Tibial nerve (tissue), 4 donors: Measurements from ENCODE around the gene SLC12A9. TPM values are rescaled to one million over a fixed set of nuclear protein-coding genes. Genes with fewer than 3 reads are reported as not detected.
"Not testable (repeated sequence)": the region's sequence is repeated elsewhere in the genome, so short reads cannot be mapped to it uniquely, and the experiment has no call there.

ENCODE experiments used
- DNase-seq, 2 donors: peaks; one replicate each; pipeline ENCODE4 v3.0.0-alpha.2; 2019; ENCODE audit warnings: low spot score in 2 of 2
- H3K27ac ChIP-seq, 4 donors: fragments of 200-600 bp; sonication (generic) in 3 of 4; one replicate each; pipeline ENCODE4 v1.5.1; 2017 to 2019; ENCODE audit warnings: mild to moderate bottlenecking in 1 of 4
- H3K27me3 ChIP-seq, 2 donors: fragments of 200-600 bp; sonication (generic) in 1 of 2; one replicate each; pipeline versions ENCODE4 v1.5.1 to v1.6.0; 2017 to 2019
- H3K36me3 ChIP-seq, 3 donors: fragments of 200-600 bp; sonication (generic); one replicate each; pipeline ENCODE4 v1.5.1; 2018 to 2019
- H3K4me1 ChIP-seq, 4 donors: fragments of 200-600 bp; sonication (generic) in 3 of 4; one replicate each; pipeline ENCODE4 v1.5.1; 2017 to 2019
- H3K4me3 ChIP-seq, 4 donors: fragments of 200-600 bp; sonication (generic) in 3 of 4; one replicate each; pipeline ENCODE4 v1.5.1; 2017 to 2019; ENCODE audit warnings: mild to moderate bottlenecking in 1 of 4, moderate library complexity in 1 of 4
- H3K9me3 ChIP-seq, 4 donors: fragments of 200-600 bp; sonication (generic) in 3 of 4; one replicate each; pipeline ENCODE4 v1.5.1; 2017 to 2019
- EP300 ChIP-seq, 2 donors: sonication (generic); formaldehyde crosslinking; IDR thresholded peaks; one replicate each; pipeline ENCODE4 v1.6.1; 2017; ENCODE audit warnings: antibody characterized with exemption in 2 of 2, mild to moderate bottlenecking in 1 of 2
- POLR2A ChIP-seq, 2 donors: fragments of 450-650 bp; IDR thresholded peaks; one replicate each; pipeline ENCODE4 v1.6.1; 2017; ENCODE audit warnings: antibody characterized with exemption in 2 of 2, mild to moderate bottlenecking in 2 of 2, moderate library complexity in 2 of 2
- WGBS, 2 donors: methylation state at CpG; one replicate each; pipeline ENCODE4 v1.1.5; 2018; 5-methylcytosine and 5-hydroxymethylcytosine counted together
- total RNA-seq, 4 donors: library from RNA; depleted of rRNA; stranded (reverse); fragments of >200 nt; gene quantifications; one replicate each; pipeline ENCODE4 v1.1.0, GENCODE V29; 2016
- TF ChIP-seq, protein P1 (sequence below), 5 experiments: fragments of 200-600 bp in 3 of 5; fragments of 450-650 bp in 2 of 5; sonication (generic) in 3 of 5; IDR thresholded peaks; one replicate each; pipeline ENCODE4 v1.5.1; 2016 to 2019; ENCODE audit warnings: antibody characterized with exemption in 5 of 5, mild to moderate bottlenecking in 3 of 5, moderate library complexity in 2 of 5

The SLC12A9 gene
- total RNA-seq, 4 donors from 2014 or later, result 11.8 to 36.8 (median 32.1) TPM

DNA sequence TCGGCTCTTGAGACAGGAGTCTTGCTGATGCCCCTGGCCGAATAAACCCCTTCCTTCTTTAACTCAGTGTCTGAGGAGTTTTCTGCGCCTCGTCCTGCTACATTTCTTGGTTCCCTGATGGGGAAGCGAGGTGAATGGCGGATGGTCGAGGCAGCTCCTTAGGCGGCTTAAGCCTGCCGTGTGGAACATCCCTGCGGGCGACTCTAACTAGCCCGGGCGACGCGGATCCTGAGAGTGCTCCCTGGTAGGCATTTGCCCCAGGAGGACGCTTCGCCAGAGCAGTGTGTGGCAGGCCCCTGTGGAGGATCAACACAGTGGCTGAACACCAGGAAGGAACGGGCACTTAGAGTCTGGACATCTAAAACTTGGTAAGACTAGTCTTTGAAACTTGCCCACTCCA lies 13.2 kb upstream of the SLC12A9 start:
- H3K4me1 ChIP-seq, result peaks cover 0 to 17% (median 2%) of the 10 kb centered on the region in 4 donors
- no peaks in the 10 kb centered on the region for H3K27me3 ChIP-seq
- DNase-seq, result no peak
- H3K36me3 ChIP-seq, result no peaks in the 10 kb centered on the region
- no peaks in the 10 kb centered on the region for H3K9me3 ChIP-seq
- WGBS, 2 donors, result 93 to 94% methylated on average over 17 to 18 of the region's 18 CpGs
- H3K27ac ChIP-seq, result no peak overlapping the region
- no peak overlapping the region for H3K4me3 ChIP-seq
- no peak for TF ChIP-seq POLR2A (IDR thresholded peaks at IDR 0.05)
- TF ChIP-seq, protein P1, sequence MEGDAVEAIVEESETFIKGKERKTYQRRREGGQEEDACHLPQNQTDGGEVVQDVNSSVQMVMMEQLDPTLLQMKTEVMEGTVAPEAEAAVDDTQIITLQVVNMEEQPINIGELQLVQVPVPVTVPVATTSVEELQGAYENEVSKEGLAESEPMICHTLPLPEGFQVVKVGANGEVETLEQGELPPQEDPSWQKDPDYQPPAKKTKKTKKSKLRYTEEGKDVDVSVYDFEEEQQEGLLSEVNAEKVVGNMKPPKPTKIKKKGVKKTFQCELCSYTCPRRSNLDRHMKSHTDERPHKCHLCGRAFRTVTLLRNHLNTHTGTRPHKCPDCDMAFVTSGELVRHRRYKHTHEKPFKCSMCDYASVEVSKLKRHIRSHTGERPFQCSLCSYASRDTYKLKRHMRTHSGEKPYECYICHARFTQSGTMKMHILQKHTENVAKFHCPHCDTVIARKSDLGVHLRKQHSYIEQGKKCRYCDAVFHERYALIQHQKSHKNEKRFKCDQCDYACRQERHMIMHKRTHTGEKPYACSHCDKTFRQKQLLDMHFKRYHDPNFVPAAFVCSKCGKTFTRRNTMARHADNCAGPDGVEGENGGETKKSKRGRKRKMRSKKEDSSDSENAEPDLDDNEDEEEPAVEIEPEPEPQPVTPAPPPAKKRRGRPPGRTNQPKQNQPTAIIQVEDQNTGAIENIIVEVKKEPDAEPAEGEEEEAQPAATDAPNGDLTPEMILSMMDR (IDR thresholded peaks at IDR 0.05), result no peak
- TF ChIP-seq EP300 (IDR thresholded peaks at IDR 0.05), result no peak

DNA sequence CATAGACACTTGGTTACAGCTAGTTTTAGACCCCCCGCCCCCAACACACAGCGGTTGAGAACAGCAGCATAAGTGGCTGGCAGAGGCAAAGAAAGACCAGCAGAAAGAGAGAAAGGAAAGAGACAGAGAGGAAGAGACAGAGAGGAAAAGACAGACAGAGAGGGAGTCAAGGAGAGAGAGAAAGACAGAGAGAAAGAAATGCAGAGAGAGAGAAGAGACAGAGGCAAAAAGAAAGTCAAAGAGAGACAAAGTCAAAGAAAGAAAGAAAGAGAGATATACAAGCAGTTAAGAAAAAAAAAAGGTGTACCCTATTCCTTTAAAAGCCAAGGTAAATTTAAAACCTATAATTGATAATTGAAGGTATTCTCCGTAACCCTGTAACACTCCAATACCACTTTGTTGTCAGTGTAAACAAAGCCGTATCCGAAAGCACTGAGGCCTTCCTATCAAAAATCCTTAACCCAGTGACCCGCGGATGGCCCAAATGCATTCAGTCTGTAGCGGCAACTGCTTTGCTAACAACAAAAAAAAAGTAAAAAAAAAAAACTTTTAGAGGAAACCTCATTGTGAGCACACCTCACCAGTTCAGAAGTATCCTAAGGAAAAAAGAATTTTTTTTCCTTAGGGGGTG lies 11.9 kb upstream of the SLC12A9 start:
- no peaks in the 10 kb centered on the region for H3K27me3 ChIP-seq
- DNase-seq, result no peak
- H3K4me3 ChIP-seq, result no peak overlapping the region
- no peaks in the 10 kb centered on the region for H3K9me3 ChIP-seq
- H3K27ac ChIP-seq, result no peak overlapping the region
- TF ChIP-seq, protein P1 (IDR thresholded peaks at IDR 0.05), result no peak
- TF ChIP-seq EP300 (IDR thresholded peaks at IDR 0.05) (no peak), POLR2A (IDR thresholded peaks at IDR 0.05) (no peak)
- WGBS, 2 donors, result 58 to 62% methylated on average over 8 of the region's 8 CpGs
- H3K36me3 ChIP-seq, result no peaks in the 10 kb centered on the region
- H3K4me1 ChIP-seq, result peaks cover 0 to 17% (median 2%) of the 10 kb centered on the region in 4 donors

DNA sequence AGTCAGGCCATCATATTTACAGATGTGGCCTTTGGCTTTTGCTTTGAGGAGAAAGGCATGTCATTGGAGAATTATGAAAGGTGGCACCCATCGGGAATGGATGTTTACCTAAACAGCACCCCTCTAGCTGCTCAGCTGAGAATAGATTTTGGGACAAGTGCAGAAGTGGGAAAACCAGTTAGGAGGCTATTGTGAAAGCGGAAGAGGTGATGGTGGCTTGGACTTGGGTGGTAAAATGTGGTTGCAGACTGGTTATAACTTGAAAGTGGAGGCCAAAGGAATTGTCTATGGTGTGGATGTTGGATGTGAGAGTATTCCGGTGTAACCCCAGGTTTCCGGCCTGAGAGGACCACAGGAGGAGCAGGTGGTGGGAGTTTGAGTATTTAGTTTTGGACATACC lies 5.2 kb upstream of the SLC12A9 start:
- 92 to 95% methylated on average over 4 of the region's 4 CpGs for WGBS, 2 donors
- H3K36me3 ChIP-seq, result no peaks in the 10 kb centered on the region
- H3K4me3 ChIP-seq, result no peak overlapping the region
- no peak overlapping the region for H3K27ac ChIP-seq
- H3K9me3 ChIP-seq, result no peaks in the 10 kb centered on the region
- peaks cover 0 to 7% (median 3%) of the 10 kb centered on the region in 4 donors for H3K4me1 ChIP-seq
- H3K27me3 ChIP-seq, result no peaks in the 10 kb centered on the region
- DNase-seq, result no peak
- TF ChIP-seq, protein P1 (IDR thresholded peaks at IDR 0.05), result no peak
- TF ChIP-seq EP300 (IDR thresholded peaks at IDR 0.05) (no peak), POLR2A (IDR thresholded peaks at IDR 0.05) (no peak)

DNA sequence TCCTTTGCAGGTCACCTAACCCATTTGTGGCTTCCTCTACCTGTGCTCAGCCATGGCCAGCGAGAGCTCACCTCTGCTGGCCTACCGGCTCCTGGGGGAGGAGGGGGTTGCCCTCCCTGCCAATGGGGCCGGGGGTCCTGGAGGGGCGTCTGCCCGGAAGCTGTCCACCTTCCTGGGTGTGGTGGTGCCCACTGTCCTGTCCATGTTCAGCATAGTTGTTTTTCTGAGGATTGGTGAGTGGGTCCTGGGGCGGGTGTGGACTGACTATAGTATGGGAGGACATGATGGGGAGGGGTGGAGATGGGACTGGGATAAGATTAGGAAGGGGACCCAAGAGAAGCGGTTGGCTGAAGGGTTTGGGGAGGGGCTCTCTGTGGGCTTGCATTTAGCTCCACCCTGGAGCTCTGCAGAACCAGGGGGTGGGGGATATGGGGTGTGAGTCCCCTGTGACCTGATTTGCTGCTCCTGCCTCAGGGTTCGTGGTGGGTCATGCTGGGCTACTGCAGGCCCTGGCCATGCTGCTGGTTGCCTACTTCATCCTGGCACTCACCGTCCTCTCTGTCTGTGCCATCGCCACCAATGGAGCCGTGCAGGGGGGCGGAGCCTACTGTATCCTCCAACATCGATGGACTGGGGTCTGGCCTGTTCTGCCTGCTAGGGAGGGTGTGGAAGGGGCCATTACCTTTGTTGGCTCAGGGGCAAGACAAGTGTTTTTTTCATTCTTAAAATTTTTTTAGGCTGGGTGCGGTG lies 1.8 kb downstream of the SLC12A9 start:
- H3K4me3 ChIP-seq, result no peak overlapping the region

DNA sequence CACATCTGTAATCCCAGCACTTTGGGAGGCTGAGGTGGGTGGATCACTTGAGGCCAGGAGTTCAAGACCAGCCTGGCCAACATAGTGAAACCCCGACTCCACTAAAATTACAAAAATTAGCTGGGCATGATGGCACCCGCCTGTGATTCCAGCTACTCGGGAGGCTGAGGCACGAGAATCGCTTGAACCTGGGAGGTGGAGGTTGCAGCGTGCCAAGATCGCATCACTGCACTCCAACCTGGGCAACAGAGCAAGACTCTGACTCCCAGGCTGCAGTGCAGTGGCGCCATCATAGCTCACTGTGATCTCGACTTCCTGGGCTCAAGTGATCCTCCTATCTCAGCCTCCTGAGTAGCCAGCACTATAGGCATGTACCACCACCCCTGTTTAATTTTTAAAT lies 2.4 kb downstream of the SLC12A9 start:
- H3K27ac ChIP-seq, H3K4me3 ChIP-seq, DNase-seq, H3K27me3 ChIP-seq, H3K9me3 ChIP-seq: not testable (repeated sequence)
- WGBS, 2 donors, result 92 to 93% methylated on average over 9 of the region's 9 CpGs
- peaks cover 0 to 25% (median 3%) of the 10 kb centered on the region in 4 donors for H3K4me1 ChIP-seq
- H3K36me3 ChIP-seq, result peaks cover 0 to 51% (median 0%) of the 10 kb centered on the region in 3 donors

More for the DNA sequence above, 1.8 kb downstream of the SLC12A9 start:
- Histone ChIP-seq H3K27ac (no peak overlapping the region), H3K36me3 (peaks cover 0 to 45% (median 0%) of the 10 kb centered on the region in 3 donors), H3K9me3 (no peaks in the 10 kb centered on the region), H3K4me1 (peaks cover 0 to 25% (median 3%) of the 10 kb centered on the region in 4 donors), H3K27me3 (no peaks in the 10 kb centered on the region)
- no peak for DNase-seq
- TF ChIP-seq EP300 (IDR thresholded peaks at IDR 0.05) (no peak), POLR2A (IDR thresholded peaks at IDR 0.05) (no peak)
- TF ChIP-seq, protein P1 (IDR thresholded peaks at IDR 0.05), result no peak
- 88 to 89% methylated on average over 14 of the region's 14 CpGs for WGBS, 2 donors
